22Rv1 (cell line): ENCODE measurements around the gene TOMM70.
"Not testable (repeated sequence)": the region's sequence is repeated elsewhere in the genome, so short reads cannot be mapped to it uniquely, and the experiment has no call there.

ENCODE experiments used
- ZFX ChIP-seq: fragments of 450-650 bp; IDR thresholded peaks from 2 replicates; pipeline ENCODE4 v1.6.1; 2017; ENCODE audit warnings: antibody characterized with exemption, borderline replicate concordance
- TF ChIP-seq, protein P1 (sequence below): fragments of 450-650 bp; IDR thresholded peaks from 2 replicates; pipeline ENCODE4 v1.5.1; 2017; ENCODE audit warnings: mild to moderate bottlenecking

DNA sequence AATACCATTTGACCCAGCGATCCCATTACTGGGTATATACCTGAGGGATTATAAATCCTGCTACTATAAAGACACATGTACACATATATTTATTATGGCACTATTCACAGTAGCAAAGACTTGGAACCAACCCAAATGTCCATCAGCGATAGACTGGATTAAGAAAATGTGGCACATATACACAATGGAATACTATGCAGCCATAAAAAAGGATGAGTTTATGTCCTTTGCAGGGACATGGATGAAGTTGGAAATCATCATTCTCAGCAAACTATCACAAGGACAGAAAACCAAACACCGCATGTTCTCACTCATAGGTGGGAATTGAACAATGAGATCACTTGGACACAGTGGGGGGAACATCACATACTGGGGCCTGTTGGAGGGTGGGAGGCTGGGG lies 46.2 kb upstream of the TOMM70 start:
- TF ChIP-seq, protein P1, sequence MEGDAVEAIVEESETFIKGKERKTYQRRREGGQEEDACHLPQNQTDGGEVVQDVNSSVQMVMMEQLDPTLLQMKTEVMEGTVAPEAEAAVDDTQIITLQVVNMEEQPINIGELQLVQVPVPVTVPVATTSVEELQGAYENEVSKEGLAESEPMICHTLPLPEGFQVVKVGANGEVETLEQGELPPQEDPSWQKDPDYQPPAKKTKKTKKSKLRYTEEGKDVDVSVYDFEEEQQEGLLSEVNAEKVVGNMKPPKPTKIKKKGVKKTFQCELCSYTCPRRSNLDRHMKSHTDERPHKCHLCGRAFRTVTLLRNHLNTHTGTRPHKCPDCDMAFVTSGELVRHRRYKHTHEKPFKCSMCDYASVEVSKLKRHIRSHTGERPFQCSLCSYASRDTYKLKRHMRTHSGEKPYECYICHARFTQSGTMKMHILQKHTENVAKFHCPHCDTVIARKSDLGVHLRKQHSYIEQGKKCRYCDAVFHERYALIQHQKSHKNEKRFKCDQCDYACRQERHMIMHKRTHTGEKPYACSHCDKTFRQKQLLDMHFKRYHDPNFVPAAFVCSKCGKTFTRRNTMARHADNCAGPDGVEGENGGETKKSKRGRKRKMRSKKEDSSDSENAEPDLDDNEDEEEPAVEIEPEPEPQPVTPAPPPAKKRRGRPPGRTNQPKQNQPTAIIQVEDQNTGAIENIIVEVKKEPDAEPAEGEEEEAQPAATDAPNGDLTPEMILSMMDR = not testable (repeated sequence)
- TF ChIP-seq ZFX = not testable (repeated sequence)
